Stimulated activated CD4-positive, alpha-beta T cell treated with anti-CD3 and anti-CD28 coated beads, TNF-alpha, amount 100 ng/mL, for 4 hours (primary cell): ENCODE data around the gene AQP7.
A peak's percentile ranks its signal among the peaks of the same experiment; 100 is the strongest.
"Not testable (repeated sequence)": the region's sequence is repeated elsewhere in the genome, so short reads cannot be mapped to it uniquely, and the experiment has no call there.

Experiments used
- DNase-seq, 3 experiments: peaks; one replicate each; pipeline ENCODE4 v3.0.0-alpha.2; 2020; ENCODE audit warnings: low read depth in 3 of 3

AQP7 gene

GRCh38 chr9:33433871-33434270, 31.5 kb upstream of the AQP7 start:
- no peak for DNase-seq

- DNase-seq: no peak
Observed at GRCh38 chr9:33431420-33431819, 29.1 kb upstream of the AQP7 start.

- no peak for DNase-seq
Observed at GRCh38 chr9:33430942-33431341, 28.6 kb upstream of the AQP7 start.

GRCh38 chr9:33429256-33429985, 27.1 kb upstream of the AQP7 start:
- DNase-seq: no peak

GRCh38 chr9:33426843-33427293, 24.5 kb upstream of the AQP7 start:
- DNase-seq: no peak

GRCh38 chr9:33425128-33425533, 22.8 kb upstream of the AQP7 start:
- DNase-seq: no peak

GRCh38 chr9:33424492-33424891, 22.1 kb upstream of the AQP7 start:
- not testable (repeated sequence) for DNase-seq

- DNase-seq: not testable (repeated sequence)
Observed at GRCh38 chr9:33424043-33424442, 21.7 kb upstream of the AQP7 start.

GRCh38 chr9:33419708-33420303, 17.4 kb upstream of the AQP7 start:
- no peak for DNase-seq

GRCh38 chr9:33418090-33418489, 15.7 kb upstream of the AQP7 start:
- no peak for DNase-seq

- DNase-seq: peak in 1 of 3 experiments; percentile 15
Observed at GRCh38 chr9:33416996-33417395, 14.6 kb upstream of the AQP7 start.

GRCh38 chr9:33415501-33416038, 13.2 kb upstream of the AQP7 start:
- peak; percentile 59 to 75 (median 74) for DNase-seq

GRCh38 chr9:33414889-33415500, 12.6 kb upstream of the AQP7 start:
- no peak for DNase-seq

- no peak for DNase-seq
Observed at GRCh38 chr9:33414268-33414667, 11.9 kb upstream of the AQP7 start.

- DNase-seq: no peak
Observed at GRCh38 chr9:33408087-33408486, 5.7 kb upstream of the AQP7 start.

- DNase-seq: no peak
Observed at GRCh38 chr9:33407061-33407460, 4.7 kb upstream of the AQP7 start.

GRCh38 chr9:33404788-33405362, 2.5 kb upstream of the AQP7 start:
- no peak for DNase-seq

- no peak for DNase-seq
Observed at GRCh38 chr9:33403941-33404787, 1.8 kb upstream of the AQP7 start.

- DNase-seq: not testable (repeated sequence)
Observed at GRCh38 chr9:33401809-33402208, 559 bp downstream of the AQP7 start.

- DNase-seq: not testable (repeated sequence)
Observed at GRCh38 chr9:33399047-33399446, 3.3 kb downstream of the AQP7 start.

GRCh38 chr9:33397801-33398200, 4.6 kb downstream of the AQP7 start:
- DNase-seq: not testable (repeated sequence)
